BE2C (cell line): ENCODE measurements around the gene DLX4.

ENCODE experiments used
- DNase-seq: peaks from one replicate; pipeline ENCODE4 v3.0.0-alpha.2; 2020
- H3K27me3 ChIP-seq: fragments of 250-450 bp; sonication (Bioruptor Pico); 2 replicates; pipeline ENCODE4 v1.5.1; 2020; ENCODE audit warnings: mild to moderate bottlenecking
- H3K36me3 ChIP-seq: fragments of 250-450 bp; sonication (Bioruptor Pico); 2 replicates; pipeline ENCODE4 v1.5.1; 2020; ENCODE audit warnings: mild to moderate bottlenecking
- H3K4me1 ChIP-seq: fragments of 250-450 bp; sonication (Bioruptor Pico); 2 replicates; pipeline ENCODE4 v1.5.1; 2020
- H3K4me3 ChIP-seq: 2 replicates; pipeline ENCODE4 v1.5.1; 2011; ENCODE audit warnings: low read depth, low read length
- H3K9me3 ChIP-seq: fragments of 250-450 bp; sonication (Bioruptor Pico); 2 replicates; pipeline ENCODE4 v1.5.1; 2020
- TF ChIP-seq, protein P1 (sequence below): IDR thresholded peaks from 2 replicates; pipeline ENCODE4 v1.5.1; 2012; ENCODE audit warnings: mild to moderate bottlenecking, low read depth, low read length

The DLX4 gene

GRCh38 chr17:49994085-49995054 is 25.4 kb downstream of the DLX4 start:
- no peaks in the 10 kb centered on the region for H3K9me3 ChIP-seq
- no peak overlapping the region for H3K4me3 ChIP-seq
- no peaks in the 10 kb centered on the region for H3K36me3 ChIP-seq
- H3K4me1 ChIP-seq = no peaks in the 10 kb centered on the region
- TF ChIP-seq, protein P1, sequence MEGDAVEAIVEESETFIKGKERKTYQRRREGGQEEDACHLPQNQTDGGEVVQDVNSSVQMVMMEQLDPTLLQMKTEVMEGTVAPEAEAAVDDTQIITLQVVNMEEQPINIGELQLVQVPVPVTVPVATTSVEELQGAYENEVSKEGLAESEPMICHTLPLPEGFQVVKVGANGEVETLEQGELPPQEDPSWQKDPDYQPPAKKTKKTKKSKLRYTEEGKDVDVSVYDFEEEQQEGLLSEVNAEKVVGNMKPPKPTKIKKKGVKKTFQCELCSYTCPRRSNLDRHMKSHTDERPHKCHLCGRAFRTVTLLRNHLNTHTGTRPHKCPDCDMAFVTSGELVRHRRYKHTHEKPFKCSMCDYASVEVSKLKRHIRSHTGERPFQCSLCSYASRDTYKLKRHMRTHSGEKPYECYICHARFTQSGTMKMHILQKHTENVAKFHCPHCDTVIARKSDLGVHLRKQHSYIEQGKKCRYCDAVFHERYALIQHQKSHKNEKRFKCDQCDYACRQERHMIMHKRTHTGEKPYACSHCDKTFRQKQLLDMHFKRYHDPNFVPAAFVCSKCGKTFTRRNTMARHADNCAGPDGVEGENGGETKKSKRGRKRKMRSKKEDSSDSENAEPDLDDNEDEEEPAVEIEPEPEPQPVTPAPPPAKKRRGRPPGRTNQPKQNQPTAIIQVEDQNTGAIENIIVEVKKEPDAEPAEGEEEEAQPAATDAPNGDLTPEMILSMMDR = no peak
- no peak for DNase-seq
- H3K27me3 ChIP-seq = peaks cover 68% of the 10 kb centered on the region

GRCh38 chr17:49995055-49995738 is 26.2 kb downstream of the DLX4 start, which contains the start of gene DLX3:
DLX3 (minus strand) TSS chr17:49995224; CDS start chr17:49994998, 226 bp downstream.
- peak; percentile 82 for DNase-seq
- H3K27me3 ChIP-seq = peaks cover 65% of the 10 kb centered on the region
- no peaks in the 10 kb centered on the region for H3K4me1 ChIP-seq
- TF ChIP-seq, protein P1 = no peak
- no peaks in the 10 kb centered on the region for H3K9me3 ChIP-seq
- H3K4me3 ChIP-seq = no peak within 1 kb of the TSS
- no peaks in the 10 kb centered on the region for H3K36me3 ChIP-seq

- peaks cover 63% of the 10 kb centered on the region for H3K27me3 ChIP-seq
- H3K4me3 ChIP-seq = no peak overlapping the region
- no peaks in the 10 kb centered on the region for H3K9me3 ChIP-seq
- TF ChIP-seq, protein P1 = no peak
- no peaks in the 10 kb centered on the region for H3K4me1 ChIP-seq
- H3K36me3 ChIP-seq = no peaks in the 10 kb centered on the region
- no peak for DNase-seq
Measured at GRCh38 chr17:49996121-49996494, 27.1 kb downstream of the DLX4 start.

GRCh38 chr17:49996495-49997300 is 27.7 kb downstream of the DLX4 start:
- peaks cover 63% of the 10 kb centered on the region for H3K27me3 ChIP-seq
- DNase-seq = peak; percentile 73
- TF ChIP-seq, protein P1 = peak; percentile 93
- no peaks in the 10 kb centered on the region for H3K36me3 ChIP-seq
- no peaks in the 10 kb centered on the region for H3K9me3 ChIP-seq
- peak overlapping the region; percentile 47 for H3K4me3 ChIP-seq
- H3K4me1 ChIP-seq = no peaks in the 10 kb centered on the region

DNA sequence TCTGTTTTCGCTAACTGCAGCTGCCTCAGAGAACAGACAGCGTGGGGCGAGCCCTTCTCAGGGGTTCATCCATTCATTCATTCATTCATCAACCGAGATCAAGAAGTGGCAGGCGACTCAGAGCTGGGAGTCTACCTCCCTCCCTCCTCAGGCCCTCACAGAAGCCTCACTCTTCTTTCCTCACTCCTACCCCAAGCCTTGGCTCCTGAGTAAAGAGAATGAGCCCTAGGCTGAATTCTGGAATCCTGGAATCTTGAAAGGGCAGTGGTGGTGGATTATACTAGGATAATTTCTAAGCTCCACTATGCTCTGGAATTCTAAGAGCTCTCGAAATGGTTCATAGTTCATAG is 28.3 kb downstream of the DLX4 start:
- H3K9me3 ChIP-seq = no peaks in the 10 kb centered on the region
- H3K4me3 ChIP-seq = peak overlapping the region; percentile 47; the same call in 1 of the 2 replicates
- peaks cover 60% of the 10 kb centered on the region for H3K27me3 ChIP-seq
- TF ChIP-seq, protein P1 = no peak
- DNase-seq = no peak
- H3K36me3 ChIP-seq = no peaks in the 10 kb centered on the region
- no peaks in the 10 kb centered on the region for H3K4me1 ChIP-seq
